Suprapubic skin (tissue), 4 donors: ENCODE measurements around the gene SORCS1.

ENCODE experiments used
- EP300 ChIP-seq: sonication (generic); formaldehyde crosslinking; IDR thresholded peaks from one replicate; pipeline ENCODE4 v1.6.1; 2017; ENCODE audit warnings: antibody characterized with exemption
- POLR2A ChIP-seq, 2 donors: fragments of 450-650 bp; IDR thresholded peaks; one replicate each; pipeline ENCODE4 v1.6.1; 2017; ENCODE audit warnings: antibody characterized with exemption in 2 of 2, mild to moderate bottlenecking in 2 of 2, moderate library complexity in 2 of 2
- POLR2AphosphoS5 ChIP-seq, 3 donors: sonication (generic); formaldehyde crosslinking; IDR thresholded peaks; one replicate each; pipeline ENCODE4 v1.6.1; 2017; ENCODE audit warnings: antibody characterized with exemption in 3 of 3
- TF ChIP-seq, protein P1 (sequence below), 2 donors: fragments of 200-600 bp in 1 of 2; fragments of 450-650 bp in 1 of 2; sonication (generic) in 1 of 2; IDR thresholded peaks; one replicate each; pipeline ENCODE4 v1.5.1; 2016 to 2019; ENCODE audit warnings: antibody characterized with exemption in 2 of 2, mild to moderate bottlenecking in 1 of 2, moderate library complexity in 1 of 2

DNA sequence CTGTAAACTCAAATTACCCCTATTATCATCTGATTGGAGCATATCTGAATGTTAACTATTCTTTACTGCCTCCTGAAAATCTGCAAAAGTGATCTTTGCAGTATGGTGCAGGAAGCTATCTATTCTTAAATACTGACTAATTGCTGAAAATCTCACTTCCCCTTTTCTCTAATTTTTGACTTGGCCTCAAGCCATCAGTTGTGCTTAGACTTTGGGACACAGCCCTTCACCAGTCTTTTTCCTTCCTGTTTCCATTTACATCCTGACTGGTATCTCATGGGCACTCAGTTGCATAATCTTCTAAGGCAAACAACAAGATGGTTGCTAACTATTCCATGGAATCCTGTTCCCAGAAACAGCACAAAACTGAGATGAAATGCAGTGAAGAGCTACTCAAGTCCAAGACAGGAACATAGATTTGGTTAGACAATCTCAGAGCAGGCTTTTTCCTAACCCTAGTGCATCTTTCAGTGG lies 228.5 kb downstream of the SORCS1 start:
- TF ChIP-seq, protein P1, sequence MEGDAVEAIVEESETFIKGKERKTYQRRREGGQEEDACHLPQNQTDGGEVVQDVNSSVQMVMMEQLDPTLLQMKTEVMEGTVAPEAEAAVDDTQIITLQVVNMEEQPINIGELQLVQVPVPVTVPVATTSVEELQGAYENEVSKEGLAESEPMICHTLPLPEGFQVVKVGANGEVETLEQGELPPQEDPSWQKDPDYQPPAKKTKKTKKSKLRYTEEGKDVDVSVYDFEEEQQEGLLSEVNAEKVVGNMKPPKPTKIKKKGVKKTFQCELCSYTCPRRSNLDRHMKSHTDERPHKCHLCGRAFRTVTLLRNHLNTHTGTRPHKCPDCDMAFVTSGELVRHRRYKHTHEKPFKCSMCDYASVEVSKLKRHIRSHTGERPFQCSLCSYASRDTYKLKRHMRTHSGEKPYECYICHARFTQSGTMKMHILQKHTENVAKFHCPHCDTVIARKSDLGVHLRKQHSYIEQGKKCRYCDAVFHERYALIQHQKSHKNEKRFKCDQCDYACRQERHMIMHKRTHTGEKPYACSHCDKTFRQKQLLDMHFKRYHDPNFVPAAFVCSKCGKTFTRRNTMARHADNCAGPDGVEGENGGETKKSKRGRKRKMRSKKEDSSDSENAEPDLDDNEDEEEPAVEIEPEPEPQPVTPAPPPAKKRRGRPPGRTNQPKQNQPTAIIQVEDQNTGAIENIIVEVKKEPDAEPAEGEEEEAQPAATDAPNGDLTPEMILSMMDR (IDR thresholded peaks at IDR 0.05): no peak
- TF ChIP-seq POLR2A (IDR thresholded peaks at IDR 0.05): no peak
- TF ChIP-seq POLR2AphosphoS5 (IDR thresholded peaks at IDR 0.05): no peak
- no peak for TF ChIP-seq EP300
